Neural cell (in vitro differentiated cells): ENCODE results near the gene NPAS3. TPM values are rescaled to one million over a fixed set of nuclear protein-coding genes. Genes with fewer than 3 reads are reported as not detected.

Experiments
- H2AFZ ChIP-seq: fragments of 200-600, 300-800 bp; sonication (generic), shearing (Covaris generic); 2 replicates; pipeline ENCODE4 v1.6.0; 2014; ENCODE audit warnings: low read depth, mild to moderate bottlenecking, antibody characterized with exemption, low read length, moderate library complexity
- H3F3A ChIP-seq: fragments of 200-600 bp; shearing (Covaris generic); 2 replicates; pipeline ENCODE4 v1.6.1; 2016; ENCODE audit warnings: mild to moderate bottlenecking, moderate library complexity, mixed read lengths, antibody characterized with exemption, low read length; ENCODE audit not compliant: insufficient read depth, poor library complexity, severe bottlenecking
- H3K27ac ChIP-seq: fragments of 200-600, 300-800 bp; sonication (generic), shearing (Covaris generic); 2 replicates; pipeline ENCODE4 v1.5.1; 2014; ENCODE audit warnings: mild to moderate bottlenecking, low read length, moderate library complexity
- H3K27me3 ChIP-seq: fragments of 300-800, 200-600 bp; sonication (generic), shearing (Covaris generic); 2 replicates; pipeline ENCODE4 v1.6.0; 2014; ENCODE audit warnings: mild to moderate bottlenecking, low read depth, low read length, moderate library complexity; ENCODE audit not compliant: insufficient read depth
- H3K36me3 ChIP-seq: fragments of 300-800, 200-600 bp; sonication (generic), shearing (Covaris generic); 2 replicates; pipeline ENCODE4 v1.5.1; 2014; ENCODE audit warnings: mild to moderate bottlenecking, antibody characterized with exemption, low read length, moderate library complexity; ENCODE audit not compliant: insufficient read depth
- H3K4me2 ChIP-seq: fragments of 300-800, 200-600 bp; sonication (generic), shearing (Covaris generic); 2 replicates; pipeline ENCODE4 v1.6.0; 2014; ENCODE audit warnings: mild to moderate bottlenecking, low read length
- H3K4me3 ChIP-seq: fragments of 300-800, 200-600 bp; sonication (generic), shearing (Covaris generic); 2 replicates; pipeline ENCODE4 v1.5.1; 2014; ENCODE audit warnings: mild to moderate bottlenecking, low read length, moderate library complexity
- H3K79me2 ChIP-seq: fragments of 200-600 bp; shearing (Covaris generic); replicated peaks from 2 replicates; pipeline ENCODE4 v1.6.0; 2014; ENCODE audit warnings: mild to moderate bottlenecking, low read length, moderate library complexity; ENCODE audit not compliant: insufficient read depth
- H3K9ac ChIP-seq: fragments of 300-800, 200-600 bp; sonication (generic), shearing (Covaris generic); 2 replicates; pipeline ENCODE4 v1.6.1; 2016; ENCODE audit warnings: mild to moderate bottlenecking, low read length, mixed read lengths
- H3K9me2 ChIP-seq: fragments of 200-600 bp; shearing (Covaris generic); 2 replicates; pipeline ENCODE4 v1.6.1; 2016; ENCODE audit warnings: mild to moderate bottlenecking, low read length, mixed read lengths; ENCODE audit not compliant: insufficient read depth
- H3K9me3 ChIP-seq: fragments of 200-600, 300-800 bp; sonication (generic), shearing (Covaris generic); 2 replicates; pipeline ENCODE4 v1.6.1; 2016; ENCODE audit warnings: mild to moderate bottlenecking, mixed run types, low read length, moderate library complexity, mixed read lengths
- H4K20me1 ChIP-seq: fragments of 200-600 bp; shearing (Covaris generic); 2 replicates; pipeline ENCODE4 v1.6.1; 2016; ENCODE audit warnings: mild to moderate bottlenecking, mixed run types; ENCODE audit not compliant: insufficient read depth
- EP300 ChIP-seq: fragments of 450-650 bp; conservative IDR thresholded peaks from 2 replicates; pipeline ENCODE4 v1.6.1; 2014; ENCODE audit warnings: antibody characterized with exemption, mild to moderate bottlenecking, moderate library complexity; ENCODE audit not compliant: poor library complexity, severe bottlenecking
- EZH2 ChIP-seq: fragments of 200-600, 300-800 bp; shearing (Covaris generic), sonication (generic); IDR thresholded peaks from 2 replicates; pipeline ENCODE4 v1.6.1; 2014; ENCODE audit warnings: antibody characterized with exemption, low read length, borderline replicate concordance, mild to moderate bottlenecking; ENCODE audit not compliant: insufficient read depth, poor library complexity, severe bottlenecking
- MXI1 ChIP-seq: fragments of 450-650 bp; conservative IDR thresholded peaks from 2 replicates; pipeline ENCODE4 v1.6.1; 2014; ENCODE audit warnings: antibody characterized with exemption, mild to moderate bottlenecking; ENCODE audit not compliant: poor library complexity, severe bottlenecking
- POLR2AphosphoS5 ChIP-seq: IDR thresholded peaks from 2 replicates; pipeline ENCODE4 v1.6.1; 2012
- RAD21 ChIP-seq: fragments of 450-650 bp; conservative IDR thresholded peaks from 2 replicates; pipeline ENCODE4 v1.6.1; 2014; ENCODE audit warnings: antibody characterized with exemption, mild to moderate bottlenecking, moderate library complexity
- REST ChIP-seq: IDR thresholded peaks from 2 replicates; pipeline ENCODE4 v1.6.1; 2012; ENCODE audit warnings: borderline replicate concordance
- SMC3 ChIP-seq: fragments of 450-650 bp; conservative IDR thresholded peaks from 2 replicates; pipeline ENCODE4 v1.6.1; 2014; ENCODE audit warnings: antibody characterized with exemption, mild to moderate bottlenecking, moderate library complexity; ENCODE audit not compliant: poor library complexity
- TAF1 ChIP-seq: IDR thresholded peaks from 2 replicates; pipeline ENCODE4 v1.6.1; 2012; ENCODE audit warnings: low read depth
- polyA plus RNA-seq: library from polyadenylated mRNA; depleted of rRNA; stranded (reverse); fragments of >200 nt; gene quantifications from 2 replicates; pipeline ENCODE4 v1.2.3, GENCODE V29; 2014
- TF ChIP-seq, protein P1 (sequence below): fragments of 450-650 bp; IDR thresholded peaks from 2 replicates; pipeline ENCODE4 v1.5.1; 2014; ENCODE audit warnings: antibody characterized with exemption, mild to moderate bottlenecking, moderate library complexity; ENCODE audit not compliant: poor library complexity, severe bottlenecking

NPAS3 gene
- polyA plus RNA-seq, 1 donor from 2014 or later, result 1.3 TPM

DNA sequence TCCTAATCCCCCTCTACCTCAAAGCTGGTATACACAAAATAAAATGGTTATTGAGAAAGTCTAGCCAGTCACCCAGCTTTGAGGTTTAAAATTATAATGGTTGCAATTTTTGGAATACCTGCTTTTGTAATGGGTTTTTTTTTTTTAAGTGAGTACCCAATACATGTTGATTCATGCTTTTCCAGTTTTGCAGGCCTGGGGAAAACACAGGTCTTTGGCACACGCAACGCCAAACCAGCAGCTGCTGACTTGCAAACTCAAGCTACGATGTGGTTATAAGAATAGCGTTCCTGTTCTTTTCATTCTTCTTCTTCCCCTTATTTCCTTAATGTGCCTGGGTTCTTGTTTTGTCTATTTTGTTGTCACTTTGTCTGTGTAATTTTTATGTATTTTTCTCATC is 779.2 kb downstream of the NPAS3 start:
- Histone ChIP-seq H3K4me2 (no peak overlapping the region), H3K4me3 (no peak overlapping the region)
- TF ChIP-seq RAD21 (no peak), EP300 (no peak), TAF1 (no peak), EZH2 (no peak), REST (no peak), SMC3 (no peak), POLR2AphosphoS5 (no peak)

GRCh38 chr14:33720284-33720787 is 781.7 kb downstream of the NPAS3 start:
- Histone ChIP-seq H3K9ac (no peak overlapping the region), H3K9me2 (no peaks in the 10 kb centered on the region), H3K27ac (no peak overlapping the region), H3K79me2 (no peaks in the 10 kb centered on the region), H3K9me3 (no peaks in the 10 kb centered on the region), H3K4me3 (no peak overlapping the region), H3K4me2 (no peak overlapping the region), H3K36me3 (no peaks in the 10 kb centered on the region), H3K27me3 (no peaks in the 10 kb centered on the region), H3F3A (no peaks in the 10 kb centered on the region), H4K20me1 (no peaks in the 10 kb centered on the region), H2AFZ (no peak overlapping the region)
- peak; percentile 82 for TF ChIP-seq EP300
- TF ChIP-seq MXI1, result no peak
- peak; percentile 98 for TF ChIP-seq POLR2AphosphoS5
- TF ChIP-seq, protein P1, sequence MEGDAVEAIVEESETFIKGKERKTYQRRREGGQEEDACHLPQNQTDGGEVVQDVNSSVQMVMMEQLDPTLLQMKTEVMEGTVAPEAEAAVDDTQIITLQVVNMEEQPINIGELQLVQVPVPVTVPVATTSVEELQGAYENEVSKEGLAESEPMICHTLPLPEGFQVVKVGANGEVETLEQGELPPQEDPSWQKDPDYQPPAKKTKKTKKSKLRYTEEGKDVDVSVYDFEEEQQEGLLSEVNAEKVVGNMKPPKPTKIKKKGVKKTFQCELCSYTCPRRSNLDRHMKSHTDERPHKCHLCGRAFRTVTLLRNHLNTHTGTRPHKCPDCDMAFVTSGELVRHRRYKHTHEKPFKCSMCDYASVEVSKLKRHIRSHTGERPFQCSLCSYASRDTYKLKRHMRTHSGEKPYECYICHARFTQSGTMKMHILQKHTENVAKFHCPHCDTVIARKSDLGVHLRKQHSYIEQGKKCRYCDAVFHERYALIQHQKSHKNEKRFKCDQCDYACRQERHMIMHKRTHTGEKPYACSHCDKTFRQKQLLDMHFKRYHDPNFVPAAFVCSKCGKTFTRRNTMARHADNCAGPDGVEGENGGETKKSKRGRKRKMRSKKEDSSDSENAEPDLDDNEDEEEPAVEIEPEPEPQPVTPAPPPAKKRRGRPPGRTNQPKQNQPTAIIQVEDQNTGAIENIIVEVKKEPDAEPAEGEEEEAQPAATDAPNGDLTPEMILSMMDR, result no peak

More for the DNA sequence above, 779.2 kb downstream of the NPAS3 start:
- no peaks in the 10 kb centered on the region for H3F3A ChIP-seq
- no peaks in the 10 kb centered on the region for H3K36me3 ChIP-seq
- no peaks in the 10 kb centered on the region for H3K79me2 ChIP-seq
- H3K27me3 ChIP-seq, result no peaks in the 10 kb centered on the region
- H3K27ac ChIP-seq, result no peak overlapping the region
- no peak overlapping the region for H3K9ac ChIP-seq
- H3K9me2 ChIP-seq, result no peaks in the 10 kb centered on the region
- H4K20me1 ChIP-seq, result no peaks in the 10 kb centered on the region
- H2AFZ ChIP-seq, result no peak overlapping the region
- no peaks in the 10 kb centered on the region for H3K9me3 ChIP-seq

- no peaks in the 10 kb centered on the region for H3K27me3 ChIP-seq
- no peaks in the 10 kb centered on the region for H3K9me3 ChIP-seq
- no peaks in the 10 kb centered on the region for H3K9me2 ChIP-seq
- H3K27ac ChIP-seq, result no peak overlapping the region
- no peak overlapping the region for H3K4me3 ChIP-seq
- TF ChIP-seq RAD21 (no peak), EP300 (no peak), TAF1 (no peak), EZH2 (no peak), POLR2AphosphoS5 (no peak), SMC3 (no peak), REST (no peak), MXI1 (no peak)
- TF ChIP-seq, protein P1, result no peak
- no peaks in the 10 kb centered on the region for H4K20me1 ChIP-seq
- H3K9ac ChIP-seq, result no peak overlapping the region
- no peak overlapping the region for H2AFZ ChIP-seq
- no peak overlapping the region for H3K4me2 ChIP-seq
- no peaks in the 10 kb centered on the region for H3K79me2 ChIP-seq
- no peaks in the 10 kb centered on the region for H3F3A ChIP-seq
- no peaks in the 10 kb centered on the region for H3K36me3 ChIP-seq
These were observed 788.0 kb downstream of the NPAS3 start for GRCh38 chr14:33726685-33727084.
